H4 (cell line): ENCODE measurements around the gene MMP19. TPM values are rescaled to one million over a fixed set of nuclear protein-coding genes. Genes with fewer than 3 reads are reported as not detected.
"Not testable (repeated sequence)": the region's sequence is repeated elsewhere in the genome, so short reads cannot be mapped to it uniquely, and the experiment has no call there.

Experiments
- DNase-seq: peaks from one replicate; pipeline ENCODE4 v3.0.0-alpha.2; 2015; ENCODE audit warnings: low spot score
- total RNA-seq: library from RNA; depleted of rRNA; stranded (reverse); fragments of >200 nt; shearing (Covaris generic); gene quantifications from 2 replicates; pipeline ENCODE4 v1.2.3, GENCODE V29; 2014; rRNA removed

MMP19 gene
- total RNA-seq, result 0.37 and 2.0 TPM in 2 replicates

GRCh38 chr12:55842681-55843429, at the start of gene MMP19:
TSS of gene MMP19 (minus strand) at chr12:55842936. CDS start at chr12:55842830, 106 bp downstream.
- peak; percentile 48 for DNase-seq

- DNase-seq, result no peak
Observed at GRCh38 chr12:55891310-55891709, 48.6 kb upstream of the MMP19 start.

- no peak for DNase-seq
Observed at GRCh38 chr12:55885113-55885512, 42.4 kb upstream of the MMP19 start.

GRCh38 chr12:55877824-55878223, 35.1 kb upstream of the MMP19 start:
- no peak for DNase-seq

GRCh38 chr12:55875704-55876467, 33.1 kb upstream of the MMP19 start:
- no peak for DNase-seq

GRCh38 chr12:55874443-55874842, 31.7 kb upstream of the MMP19 start:
- no peak for DNase-seq

GRCh38 chr12:55866454-55867004, 23.8 kb upstream of the MMP19 start:
- DNase-seq, result not testable (repeated sequence)

- DNase-seq, result no peak
Observed at GRCh38 chr12:55865327-55865726, 22.6 kb upstream of the MMP19 start.

GRCh38 chr12:55862931-55863330, 20.2 kb upstream of the MMP19 start:
- DNase-seq, result not testable (repeated sequence)

- no peak for DNase-seq
Observed at GRCh38 chr12:55862286-55862685, 19.6 kb upstream of the MMP19 start.

- DNase-seq, result no peak
Observed at GRCh38 chr12:55861871-55862270, 19.1 kb upstream of the MMP19 start.

GRCh38 chr12:55861396-55861795, 18.7 kb upstream of the MMP19 start:
- DNase-seq, result no peak

- DNase-seq, result no peak
Observed at GRCh38 chr12:55852740-55853139, 10.0 kb upstream of the MMP19 start.

GRCh38 chr12:55850893-55851292, 8.2 kb upstream of the MMP19 start:
- no peak for DNase-seq

- no peak for DNase-seq
Observed at GRCh38 chr12:55850401-55850800, 7.7 kb upstream of the MMP19 start.

- DNase-seq, result no peak
Observed at GRCh38 chr12:55849616-55850343, 7.0 kb upstream of the MMP19 start.

- DNase-seq, result peak; percentile 88
Observed at GRCh38 chr12:55847603-55848291, 5.0 kb upstream of the MMP19 start.

GRCh38 chr12:55847033-55847432, 4.3 kb upstream of the MMP19 start:
- no peak for DNase-seq

- DNase-seq, result no peak
Observed at GRCh38 chr12:55845785-55846496, 3.2 kb upstream of the MMP19 start.

- no peak for DNase-seq
Observed at GRCh38 chr12:55845361-55845760, 2.6 kb upstream of the MMP19 start.

GRCh38 chr12:55844961-55845360, 2.2 kb upstream of the MMP19 start:
- DNase-seq, result no peak
